ENCODE measurements around the gene SPRYD7.
"Not testable (repeated sequence)": the region's sequence is repeated elsewhere in the genome, so short reads cannot be mapped to it uniquely, and the experiment has no call there.

Gene SPRYD7

DNA sequence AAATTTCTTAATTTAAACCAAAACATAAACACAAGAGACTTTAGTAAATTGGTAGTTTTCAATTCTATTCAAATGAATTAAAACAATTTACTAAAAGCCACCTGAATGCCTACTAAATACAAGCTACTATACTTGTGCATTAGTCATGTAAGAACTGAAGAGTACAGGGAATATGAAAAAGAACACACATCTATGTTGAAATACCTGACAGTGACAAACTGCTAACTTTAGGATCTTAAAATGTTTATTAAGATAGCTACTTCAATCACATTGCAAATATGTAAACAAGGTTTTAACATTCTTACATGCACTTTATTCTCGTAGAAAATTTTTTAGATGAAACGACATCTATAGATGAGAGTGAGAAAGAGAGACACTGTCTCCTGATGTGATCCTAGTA is 4.1 kb downstream of the SPRYD7 start:
- DNase-seq, result no peak

DNA sequence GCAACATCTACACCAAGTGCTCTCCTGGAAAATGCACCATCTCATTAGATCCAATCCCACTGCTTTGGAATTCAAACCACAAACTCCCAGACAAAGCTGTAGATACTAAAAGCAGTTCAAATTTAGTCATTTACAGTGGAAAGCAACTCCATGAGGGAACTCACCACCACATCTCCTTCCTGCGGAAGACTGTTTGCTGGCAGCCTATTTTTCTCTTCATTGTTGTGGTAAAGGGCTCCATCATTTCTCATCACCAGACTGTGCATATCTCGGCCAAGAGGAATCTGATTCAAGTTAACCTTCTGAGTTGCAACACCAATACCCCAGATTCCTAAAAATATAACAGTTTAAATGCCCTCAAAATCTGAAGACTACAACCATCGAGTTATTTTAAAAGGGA is 8.4 kb downstream of the SPRYD7 start:
- no peak for DNase-seq

DNA sequence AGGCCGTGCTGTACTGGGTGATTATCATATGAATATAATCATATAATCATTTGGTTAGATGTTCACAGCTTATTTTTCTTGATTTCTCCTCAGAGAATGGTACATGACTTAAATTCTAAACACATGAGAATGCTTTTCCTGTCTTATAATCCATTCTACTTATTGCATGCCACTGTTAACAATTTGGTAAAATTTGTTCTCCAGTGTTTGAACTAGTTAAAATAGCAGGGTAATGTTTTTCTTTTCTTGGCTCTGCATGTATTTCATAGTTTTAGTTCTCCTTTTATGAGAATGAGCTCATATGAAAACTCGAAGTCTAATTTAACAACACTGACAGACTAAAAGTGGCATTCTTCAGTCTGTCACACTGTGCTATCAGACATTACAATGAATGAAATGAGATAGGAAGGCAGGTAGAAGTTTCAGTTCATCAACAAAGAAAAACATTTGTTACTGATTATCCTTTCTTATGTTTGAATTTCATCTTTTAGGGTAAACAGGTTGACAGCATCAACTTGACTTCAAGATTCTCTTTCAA is 10.2 kb downstream of the SPRYD7 start:
- no peak for DNase-seq

DNA sequence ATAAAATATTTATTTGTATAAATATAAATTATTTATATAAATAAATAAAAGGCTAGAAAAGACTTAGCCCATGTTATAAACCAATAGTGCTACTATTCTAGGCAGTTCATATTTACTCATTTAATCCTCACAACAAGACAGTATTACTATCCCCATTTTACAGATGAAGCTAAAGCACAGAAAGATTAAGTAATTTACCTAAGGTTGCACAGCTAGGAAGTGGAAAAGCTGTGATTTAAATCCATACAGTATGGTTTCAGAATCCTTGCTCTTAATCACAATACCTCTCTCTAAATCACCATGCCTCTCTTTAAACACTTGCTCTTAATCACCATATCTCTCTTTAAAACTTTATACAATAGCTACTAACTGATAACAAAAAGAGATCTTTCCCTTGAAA is 13.8 kb downstream of the SPRYD7 start:
- no peak for DNase-seq

DNA sequence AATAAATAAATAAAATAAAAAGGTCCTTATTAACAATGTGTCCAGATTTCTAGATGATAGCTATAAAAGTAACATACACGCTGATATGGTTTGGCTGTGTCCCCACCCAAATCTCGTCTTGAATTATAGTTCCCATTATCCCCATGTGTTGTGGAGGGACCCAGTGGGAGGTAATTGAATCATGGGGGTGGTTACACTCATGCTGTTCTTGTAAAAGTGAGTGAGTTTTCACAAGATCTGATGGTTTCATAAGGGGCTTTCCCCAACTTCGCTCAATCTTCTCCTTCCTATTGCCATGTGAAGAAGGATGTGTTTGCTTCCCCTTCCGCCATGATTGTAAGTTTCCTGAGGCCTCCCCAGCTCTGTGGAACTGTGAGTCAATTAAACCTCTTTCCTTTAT is 15.2 kb downstream of the SPRYD7 start:
- DNase-seq, result not testable (repeated sequence)

DNA sequence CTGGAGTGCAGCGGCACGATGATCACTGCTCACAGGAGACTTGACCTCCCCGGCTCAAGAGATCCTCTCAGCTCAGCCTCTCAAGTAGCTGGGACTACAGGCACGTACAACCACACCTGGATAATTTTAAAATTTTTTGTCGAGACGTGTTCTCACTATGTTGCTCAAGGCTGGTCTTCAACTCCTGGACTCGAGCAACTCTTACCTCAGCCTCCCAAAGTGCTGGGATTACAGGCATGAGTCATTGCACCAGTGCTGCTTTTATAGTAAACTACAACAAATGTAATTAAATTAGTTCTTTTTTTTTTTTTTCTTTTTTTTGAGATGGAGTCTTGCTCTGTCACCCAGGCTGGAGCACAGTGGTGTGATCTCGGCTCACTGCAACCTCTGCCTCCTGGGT is 18.0 kb downstream of the SPRYD7 start:
- not testable (repeated sequence) for DNase-seq

DNA sequence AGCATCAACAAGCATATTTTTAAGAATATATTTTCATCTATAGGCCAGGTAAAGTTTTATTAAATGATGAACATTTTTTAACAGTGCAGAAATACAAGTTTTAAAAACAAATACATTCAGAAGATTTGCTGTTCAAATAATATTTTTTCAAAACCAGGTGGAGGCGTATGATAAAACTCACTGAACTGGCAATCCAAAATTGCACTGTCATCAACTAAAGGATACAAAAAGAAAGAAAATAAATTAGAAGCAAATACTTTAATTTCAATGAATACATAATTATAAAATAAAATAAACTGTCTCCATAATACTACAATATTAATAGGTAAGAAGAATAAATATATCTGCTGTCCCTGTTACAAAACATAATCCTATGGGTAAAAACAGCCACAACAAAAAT is 21.2 kb downstream of the SPRYD7 start:
- DNase-seq, result no peak

DNA sequence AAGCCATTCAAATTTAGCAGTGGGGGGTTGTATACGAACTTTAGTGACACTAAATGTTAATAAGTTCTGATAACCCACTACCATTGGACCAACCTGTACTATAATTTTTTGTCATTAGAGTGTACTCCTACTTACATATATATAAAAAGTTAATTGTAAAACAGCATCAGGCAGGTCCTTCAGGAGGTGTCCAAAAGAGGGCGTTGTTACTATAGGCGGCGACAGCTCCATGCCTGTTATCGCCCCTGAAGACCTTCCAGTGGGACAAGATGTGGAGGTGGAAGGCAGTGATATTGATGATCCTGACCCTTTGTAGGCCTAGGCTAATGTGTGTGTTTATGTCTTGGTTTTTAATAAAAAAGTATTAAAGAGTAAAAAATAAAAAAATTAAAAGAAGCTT is 27.5 kb downstream of the SPRYD7 start:
- no peak for DNase-seq

DNA sequence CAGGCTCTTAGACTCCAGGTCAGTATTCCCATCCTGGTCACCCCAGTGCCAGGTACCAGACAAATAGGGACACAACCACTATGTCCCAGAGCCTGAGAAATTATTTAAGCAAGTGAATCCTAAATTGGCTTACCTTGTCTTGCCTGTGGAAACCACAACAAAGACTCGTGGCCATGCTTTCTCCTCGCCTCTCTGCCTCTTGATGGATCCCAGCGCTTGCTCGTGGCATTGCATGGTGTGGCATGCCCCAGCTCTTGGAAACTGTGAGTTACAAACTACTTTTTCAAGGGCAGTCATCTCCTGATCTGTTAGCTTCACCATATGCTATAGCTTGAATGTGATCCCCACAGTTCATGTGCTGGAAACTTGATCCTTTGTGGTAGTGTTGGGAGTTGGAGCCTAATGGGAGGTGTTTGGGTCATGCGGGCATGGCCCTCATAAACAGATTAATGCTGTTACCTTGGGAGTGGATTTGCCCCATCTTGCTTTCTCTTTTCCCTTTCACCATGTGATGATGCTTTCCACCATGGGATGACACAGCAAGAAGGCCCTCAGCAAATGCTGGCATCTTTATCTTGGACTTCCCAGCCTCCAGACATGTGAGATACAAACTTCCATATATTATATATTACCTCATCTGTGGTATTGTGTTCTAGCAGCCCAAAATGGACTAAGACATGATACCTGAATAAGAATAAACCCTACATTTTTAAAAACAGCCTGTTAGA is 31.2 kb downstream of the SPRYD7 start:
- no peak for DNase-seq

DNA sequence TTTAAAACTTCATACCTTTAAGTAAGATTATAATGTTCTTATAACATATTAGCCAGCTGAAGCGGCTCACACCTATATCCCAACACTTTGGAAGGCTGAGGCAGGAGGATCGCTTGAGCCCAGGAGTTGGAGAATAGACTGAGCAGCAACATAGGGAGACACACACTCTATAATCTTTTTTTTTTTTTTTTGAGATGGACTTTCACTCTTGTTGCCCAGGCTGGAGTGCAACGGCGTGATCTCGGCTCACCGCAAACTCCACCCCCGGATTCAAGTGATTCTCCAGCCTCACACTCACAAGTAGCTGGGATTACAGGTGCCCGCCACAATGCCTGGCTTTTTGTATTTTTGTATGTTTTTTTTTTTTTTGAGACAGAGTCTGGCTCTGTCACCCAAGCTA is 37.3 kb downstream of the SPRYD7 start:
- no peak for DNase-seq

DNA sequence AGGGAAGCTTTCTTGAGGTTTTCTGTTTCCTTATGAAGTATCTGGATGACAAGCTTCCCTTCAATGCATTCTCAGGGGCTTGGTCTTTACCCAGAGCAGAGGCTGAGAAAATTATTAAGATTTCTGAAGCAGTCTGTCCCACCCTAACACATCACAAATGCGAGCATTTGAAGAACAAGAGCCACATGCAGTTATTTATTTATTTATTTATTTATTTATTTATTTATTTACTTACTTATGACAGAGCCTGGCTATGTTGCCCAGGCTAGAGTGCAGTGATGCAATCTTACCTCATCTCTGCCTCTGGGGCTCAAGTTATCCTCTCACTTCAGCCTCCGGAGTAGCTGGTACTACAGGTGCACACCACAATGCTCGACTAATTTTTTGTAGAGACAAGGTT is 38.4 kb downstream of the SPRYD7 start:
- no peak for DNase-seq

DNA sequence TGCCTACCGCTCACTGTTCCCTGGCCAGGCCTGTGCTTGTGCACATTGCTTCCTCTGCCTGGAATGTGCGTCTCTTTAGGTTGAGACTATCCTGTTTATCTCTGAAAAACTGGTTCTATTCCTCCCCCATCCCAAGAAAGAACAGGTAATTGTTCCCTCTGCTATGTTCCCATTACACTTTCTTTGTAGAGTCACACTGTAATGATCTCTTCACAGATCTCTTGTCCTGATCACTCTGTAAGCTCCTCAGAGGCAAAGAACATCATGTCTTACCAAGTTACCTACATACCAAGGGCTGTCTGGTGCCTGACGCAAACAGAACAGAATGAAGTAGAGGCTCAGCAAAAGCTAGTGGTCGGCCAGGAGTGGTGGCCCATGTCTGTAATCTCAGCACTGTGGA is 40.3 kb downstream of the SPRYD7 start:
- DNase-seq, result no peak

DNA sequence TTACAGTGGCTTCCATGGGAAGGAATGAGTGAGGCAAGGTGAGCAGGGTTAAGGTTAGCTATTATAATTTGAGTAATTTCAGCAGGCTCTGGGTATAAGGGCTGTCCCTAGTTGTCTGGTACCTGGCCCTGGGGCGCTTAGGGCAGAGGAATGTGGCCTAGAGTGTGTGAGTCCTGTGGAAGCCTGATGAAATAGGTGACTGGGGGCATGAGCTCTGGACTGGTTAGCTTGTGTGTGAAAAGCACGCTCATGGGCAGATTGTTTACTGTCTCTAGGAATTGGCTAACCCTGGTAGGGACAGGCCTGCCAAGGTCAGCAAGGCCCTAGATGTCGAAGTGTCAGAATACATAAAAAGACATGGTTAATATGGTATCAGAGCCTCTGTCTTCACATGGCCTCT is 42.5 kb downstream of the SPRYD7 start:
- DNase-seq, result no peak

DNA sequence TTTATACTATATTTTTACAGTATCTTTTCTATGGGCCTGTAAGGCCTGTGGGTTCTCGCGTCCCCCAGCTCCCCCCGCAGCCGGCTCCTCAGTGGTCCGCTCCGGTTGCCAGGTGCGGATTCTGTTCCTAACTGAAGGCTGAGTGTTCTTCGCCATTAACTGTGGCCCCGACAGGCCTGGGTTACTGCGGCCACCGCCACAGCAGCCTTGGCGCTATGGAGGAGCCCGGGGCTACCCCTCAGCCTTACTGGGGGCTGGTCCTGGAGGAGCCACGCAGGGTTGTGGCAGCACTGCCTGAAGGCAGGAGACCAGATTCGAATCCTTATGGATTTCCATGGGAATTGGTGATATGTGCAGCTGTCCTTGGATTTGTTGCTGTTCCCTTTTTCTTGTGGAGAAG is 45.8 kb downstream of the SPRYD7 start:
- no peak for DNase-seq

DNA sequence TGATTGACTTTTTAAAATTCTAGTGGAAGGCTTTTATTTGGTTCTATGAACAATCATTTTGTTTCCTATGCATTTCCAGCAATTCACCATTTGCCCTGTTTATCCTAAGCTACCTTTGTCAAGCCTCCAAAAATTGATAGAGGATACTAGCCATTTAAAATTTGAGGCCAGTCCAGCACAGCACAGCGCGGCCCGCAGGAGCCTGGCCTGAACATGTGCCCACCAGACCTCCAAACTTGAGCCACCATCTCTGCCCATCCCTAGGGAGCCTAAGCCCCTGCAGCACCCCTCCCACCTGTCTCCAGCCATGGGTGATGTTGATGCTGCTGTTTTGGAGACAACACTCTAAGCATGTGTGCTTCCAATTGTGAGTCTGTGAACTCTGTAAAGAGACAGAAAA is 57.5 kb downstream of the SPRYD7 start:
- DNase-seq, result no peak

DNA sequence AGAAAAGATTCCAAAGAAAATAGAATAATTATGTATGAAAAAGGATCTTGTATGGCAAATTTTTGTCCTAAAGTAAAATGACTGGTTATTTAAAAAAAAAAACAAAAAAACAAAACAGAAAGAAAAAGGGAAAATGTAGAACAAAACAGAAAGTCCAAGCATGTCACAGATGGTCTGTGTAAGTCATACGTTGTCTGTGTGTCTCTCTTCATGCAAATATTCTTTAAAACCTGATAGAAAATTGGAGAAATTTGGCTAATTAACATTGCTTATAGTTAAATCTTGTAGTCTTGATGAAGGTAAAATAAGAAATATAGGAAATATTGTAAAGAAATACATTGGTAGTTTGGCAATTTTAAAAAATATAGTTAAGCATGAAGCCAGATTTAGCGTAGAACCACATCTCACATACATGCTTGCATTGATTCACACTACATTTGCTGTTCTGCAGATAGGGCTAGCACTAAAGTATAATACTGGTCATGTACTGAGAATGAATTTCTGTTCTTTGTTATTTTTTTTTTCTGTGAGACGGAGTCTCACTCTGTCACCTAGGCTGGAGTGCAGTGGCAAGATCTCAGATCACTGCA is 58.4 kb downstream of the SPRYD7 start:
- no peak for DNase-seq

DNA sequence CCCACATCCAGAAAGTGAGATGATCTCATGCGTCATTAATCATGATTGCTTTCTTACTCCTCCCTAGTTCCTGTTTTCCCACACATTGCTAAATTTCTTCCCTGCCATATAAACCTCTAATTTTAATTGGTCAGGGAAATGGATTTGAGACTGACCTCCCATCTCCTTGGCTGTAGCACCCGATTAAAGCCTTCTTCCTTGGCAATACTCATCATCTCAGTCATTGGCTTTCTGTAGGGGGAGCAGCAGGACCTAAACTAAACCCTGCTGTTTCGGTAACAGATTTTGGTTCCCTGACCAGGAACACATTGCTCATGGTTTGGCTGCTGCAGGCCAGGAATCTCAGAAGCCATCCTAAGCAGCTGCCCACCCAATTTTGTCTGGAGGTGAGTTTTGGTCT is 61.7 kb downstream of the SPRYD7 start:
- DNase-seq, result no peak

DNA sequence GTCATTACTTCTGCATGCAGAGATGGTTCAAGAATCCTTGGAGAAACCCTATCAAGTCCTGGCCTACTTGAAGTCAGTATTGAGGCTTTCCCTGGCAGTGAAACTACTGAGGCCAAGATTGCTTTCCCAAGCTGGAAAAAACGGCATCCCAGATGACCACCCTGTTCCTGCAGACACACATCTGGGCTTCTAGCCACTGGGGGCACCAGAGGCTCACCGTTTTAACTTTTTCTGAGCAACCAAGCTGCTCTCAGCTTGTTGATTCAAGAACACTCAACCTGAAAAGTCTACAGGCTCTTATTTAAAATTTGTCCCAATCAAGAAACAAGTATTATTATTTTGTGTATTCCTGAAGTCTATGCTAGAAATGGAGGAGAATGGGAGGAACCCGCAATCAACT is 66.6 kb downstream of the SPRYD7 start:
- no peak for DNase-seq

DNA sequence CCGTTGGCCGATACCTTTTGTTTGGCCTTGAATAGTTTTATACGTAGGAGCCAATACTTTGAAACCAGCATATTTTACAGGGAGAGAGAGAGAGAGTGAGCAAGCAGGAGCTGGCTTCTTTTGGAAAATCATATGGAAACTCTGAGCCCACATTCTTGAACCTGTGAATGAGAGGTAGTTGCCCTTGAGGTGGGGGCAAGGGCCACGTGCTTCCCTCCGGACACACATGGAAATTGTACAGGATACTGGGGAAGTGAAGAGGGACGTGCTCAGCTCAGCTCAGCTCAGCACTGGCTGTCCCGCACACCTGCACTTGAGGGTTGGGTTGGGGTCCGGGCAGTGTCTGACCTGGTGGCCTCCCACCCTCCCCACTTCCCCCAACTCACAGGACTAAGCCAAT is 68.3 kb downstream of the SPRYD7 start:
- DNase-seq, result no peak

DNA sequence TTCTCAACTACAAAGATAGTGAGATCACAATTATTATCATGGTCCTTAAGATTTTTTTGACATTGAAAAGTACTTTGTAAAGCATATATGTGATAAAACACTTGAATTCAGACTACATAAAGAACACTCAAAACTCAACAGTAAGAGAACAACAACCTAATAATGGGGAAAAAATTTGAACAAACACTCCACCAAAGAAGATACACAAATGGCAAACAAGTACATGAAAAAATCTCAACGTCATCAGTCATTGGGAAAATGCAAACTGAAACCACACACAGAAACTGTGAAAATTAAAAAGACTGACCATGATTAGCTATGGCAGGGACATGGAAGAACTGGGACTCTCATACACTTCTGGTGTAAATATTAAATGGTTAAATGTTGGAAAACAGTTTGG is 70.9 kb downstream of the SPRYD7 start:
- DNase-seq, result no peak

DNA sequence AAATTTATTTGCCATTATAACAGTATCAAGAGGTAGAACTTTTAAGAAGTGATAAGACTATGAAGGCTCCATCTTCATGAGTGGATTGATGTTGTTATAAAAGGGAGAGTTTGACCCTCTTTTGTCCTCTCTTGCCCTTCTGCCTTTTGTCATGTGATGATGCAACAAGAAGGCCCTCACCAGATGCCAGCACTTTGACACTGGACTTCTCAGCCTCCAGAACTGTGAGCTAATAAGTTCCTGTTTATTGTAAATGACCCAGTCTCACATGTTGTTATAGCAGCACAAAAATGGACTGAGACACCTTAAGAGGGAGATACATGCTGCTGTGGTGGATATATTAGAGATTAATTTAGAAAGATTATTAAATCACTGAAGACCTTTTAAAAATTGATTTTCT is 71.6 kb downstream of the SPRYD7 start:
- DNase-seq, result no peak

Measured in NCI-H1105 (cell line).